Stomach (tissue), 9 donors: ENCODE measurements around the gene AKT1S1. TPM values are rescaled to one million over a fixed set of nuclear protein-coding genes. Genes with fewer than 3 reads are reported as not detected.

ENCODE experiments used
- DNase-seq, 2 donors: peaks; one replicate each; pipeline versions ENCODE4 v3.0.0 to v3.0.0-alpha.2; 2013 to 2019
- H3K27ac ChIP-seq, 5 donors: fragments of 200-600 bp in 4 of 5; sonication (generic) in 4 of 5; one replicate each; pipeline ENCODE4 v1.5.1; 2013 to 2019; ENCODE audit warnings: mild to moderate bottlenecking in 1 of 5, moderate library complexity in 1 of 5
- H3K27me3 ChIP-seq, 3 donors: fragments of 200-600 bp; sonication (generic); one replicate each; pipeline ENCODE4 v1.5.1; 2017 to 2019; ENCODE audit warnings: mixed run types in 1 of 3
- H3K36me3 ChIP-seq, 4 donors: fragments of 200-600 bp; sonication (generic); 1 replicate in 3 of 4; 2 replicates in 1 of 4; pipeline ENCODE4 v1.5.1; 2016 to 2019
- H3K4me1 ChIP-seq, 4 donors: fragments of 200-600 bp; sonication (generic); one replicate each; pipeline ENCODE4 v1.5.1; 2016 to 2019
- H3K4me3 ChIP-seq, 4 donors: fragments of 200-600 bp; sonication (generic) in 3 of 4; one replicate each; pipeline ENCODE4 v1.5.1; 2016 to 2019; ENCODE audit warnings: mild to moderate bottlenecking in 1 of 4
- H3K9me3 ChIP-seq, 4 donors: fragments of 200-600 bp; sonication (generic); one replicate each; pipeline ENCODE4 v1.5.1; 2016 to 2019
- CTCF ChIP-seq, 7 experiments: fragments of 450-650 bp in 4 of 7; fragments of 200-600 bp in 3 of 7; sonication (generic) in 3 of 7; IDR thresholded peaks; one replicate each; pipeline ENCODE4 v1.5.1; 2016 to 2019; ENCODE audit warnings: antibody characterized with exemption in 7 of 7, control low read depth in 2 of 7, mild to moderate bottlenecking in 1 of 7
- EP300 ChIP-seq: sonication (generic); formaldehyde crosslinking; IDR thresholded peaks from one replicate; pipeline ENCODE4 v1.6.1; 2017; ENCODE audit warnings: antibody characterized with exemption
- POLR2A ChIP-seq, 4 donors: fragments of 450-650 bp; IDR thresholded peaks; one replicate each; pipeline ENCODE4 v1.6.1; 2016; ENCODE audit warnings: antibody characterized with exemption in 4 of 4, control low read depth in 2 of 4, mild to moderate bottlenecking in 1 of 4, moderate library complexity in 1 of 4
- POLR2AphosphoS5 ChIP-seq, 3 donors: sonication (generic); formaldehyde crosslinking; IDR thresholded peaks; one replicate each; pipeline ENCODE4 v1.6.1; 2016; ENCODE audit warnings: antibody characterized with exemption in 3 of 3
- WGBS, 5 donors: extraction: QIAGEN DNeasy Blood & Tissue Kit in 3 of 5; methylation state at CpG; one replicate each; pipeline versions ENCODE4 v1.1.5 to v1.1.7; 2013 to 2018; 5-methylcytosine and 5-hydroxymethylcytosine counted together
- intact Hi-C: fragments of 100-400 bp; cut with DNase I; formaldehyde crosslinking; loops from one replicate; pipeline ENCODE4 v1.15.1; 2023; ENCODE audit warnings: low total_unique reads
- polyA plus RNA-seq, 3 donors: library from polyadenylated mRNA; stranded (reverse); fragments of 200-250 nt; gene quantifications; one replicate each; pipeline ENCODE4 v1.2.3, GENCODE V29; 2013
- total RNA-seq, 5 donors: library from RNA; depleted of rRNA; stranded (reverse); fragments of >200 nt; gene quantifications; one replicate each; pipeline versions ENCODE4 v1.1.0 to v1.2.3, GENCODE V29; 2014 to 2016
- donor health status: healthy with polysubstance abuse.
- donor health status: Bipolar disorder and iron deficiency.
- donor health status: healthy.

The AKT1S1 gene
- total and polyA plus RNA-seq, 8 donors: 3.5 to 63.7 (median 29.1) TPM

- intact Hi-C loops: no loop called here
Measured at GRCh38 chr19:49862391-49863253, 14.5 kb downstream of the AKT1S1 start.

GRCh38 chr19:49861541-49862378 lies 15.4 kb downstream of the AKT1S1 start:
- 47 to 78% (median 70%) methylated on average over 40 to 60 of the region's 60 CpGs for WGBS, 5 donors
- Histone ChIP-seq H3K4me3 (peak overlapping the region in 1 of 4 donors; percentile 28), H3K9me3 (no peaks in the 10 kb centered on the region), H3K27me3 (no peaks in the 10 kb centered on the region), H3K27ac (peak overlapping the region; percentile 53 to 78 (median 75)), H3K36me3 (peaks cover 66 to 83% (median 81%) of the 10 kb centered on the region in 4 donors), H3K4me1 (peaks cover 39 to 53% (median 45%) of the 10 kb centered on the region in 4 donors)
- TF ChIP-seq POLR2AphosphoS5 (IDR thresholded peaks at IDR 0.05) (peak in 2 of 3 donors; percentile 10 to 30), EP300 (no peak), POLR2A (IDR thresholded peaks at IDR 0.05) (no peak)
- intact Hi-C loops: no loop called here
- peak; percentile 67 to 78 for DNase-seq

More at GRCh38 chr19:49862391-49863253, 14.5 kb downstream of the AKT1S1 start:
- H3K27ac ChIP-seq: peak overlapping the region in 3 of 5 donors; percentile 53 to 78 (median 75)
- peaks cover 39 to 55% (median 48%) of the 10 kb centered on the region in 4 donors for H3K4me1 ChIP-seq
- WGBS, 5 donors: 77 to 85% (median 83%) methylated on average over 46 to 49 of the region's 49 CpGs
- no peak overlapping the region for H3K4me3 ChIP-seq
- no peak for TF ChIP-seq EP300
- no peak for TF ChIP-seq POLR2AphosphoS5 (IDR thresholded peaks at IDR 0.05)
- TF ChIP-seq CTCF (IDR thresholded peaks at IDR 0.05): no peak
- no peak for TF ChIP-seq POLR2A (IDR thresholded peaks at IDR 0.05)
- peaks cover 59 to 75% (median 72%) of the 10 kb centered on the region in 4 donors for H3K36me3 ChIP-seq
- H3K27me3 ChIP-seq: no peaks in the 10 kb centered on the region
- DNase-seq: peak in 1 of 2 donors; percentile 43
- no peaks in the 10 kb centered on the region for H3K9me3 ChIP-seq

GRCh38 chr19:49861107-49861506 lies 16.0 kb downstream of the AKT1S1 start:
- peak; percentile 78 to 87 for DNase-seq
- H3K4me3 ChIP-seq: peak overlapping the region in 1 of 4 donors; percentile 28
- H3K4me1 ChIP-seq: peaks cover 32 to 46% (median 39%) of the 10 kb centered on the region in 4 donors
- H3K27ac ChIP-seq: peak overlapping the region; percentile 53 to 78 (median 75)
- intact Hi-C loops: no loop called here
- H3K9me3 ChIP-seq: no peaks in the 10 kb centered on the region
- TF ChIP-seq EP300 (no peak), CTCF (IDR thresholded peaks at IDR 0.05) (no peak), POLR2AphosphoS5 (IDR thresholded peaks at IDR 0.05) (peak in 1 of 3 donors; percentile 6), POLR2A (IDR thresholded peaks at IDR 0.05) (no peak)
- peaks cover 73 to 90% (median 88%) of the 10 kb centered on the region in 4 donors for H3K36me3 ChIP-seq
- no peaks in the 10 kb centered on the region for H3K27me3 ChIP-seq
- WGBS, 5 donors: 14 to 31% (median 20%) methylated on average over 5 to 13 of the region's 13 CpGs

GRCh38 chr19:49860336-49861102 lies 16.6 kb downstream of the AKT1S1 start:
- H3K4me3 ChIP-seq: peak overlapping the region in 1 of 4 donors; percentile 28
- H3K9me3 ChIP-seq: no peaks in the 10 kb centered on the region
- peak overlapping the region; percentile 53 to 78 (median 75) for H3K27ac ChIP-seq
- peaks cover 26 to 40% (median 33%) of the 10 kb centered on the region in 4 donors for H3K4me1 ChIP-seq
- TF ChIP-seq POLR2A (IDR thresholded peaks at IDR 0.05): no peak
- TF ChIP-seq CTCF (IDR thresholded peaks at IDR 0.05): no peak
- no peak for TF ChIP-seq POLR2AphosphoS5 (IDR thresholded peaks at IDR 0.05)
- no peak for TF ChIP-seq EP300
- H3K36me3 ChIP-seq: peaks cover 79 to 96% (median 93%) of the 10 kb centered on the region in 4 donors
- 62 to 77% (median 64%) methylated on average over 10 to 17 of the region's 17 CpGs for WGBS, 5 donors
- peak in 1 of 2 donors; percentile 25 for DNase-seq
- H3K27me3 ChIP-seq: no peaks in the 10 kb centered on the region
- intact Hi-C loops: no loop called here
